ENCODE data around the gene URI1.

GRCh38 chr19:30006207-30006606 lies 64.2 kb downstream of the URI1 start:
- TF ChIP-seq CTCF (IDR thresholded peaks at IDR 0.05; ENCODE audit: insufficient read depth, low read length) (no peak), POLR2AphosphoS5 (IDR thresholded peaks at IDR 0.05; ENCODE audit: low read depth) (no peak), GABPA (IDR thresholded peaks at IDR 0.05; ENCODE audit: low read depth) (no peak)
